ENCODE data around the gene MPIG6B.

- TF ChIP-seq EZH2 (IDR thresholded peaks at IDR 0.05), result no peak
- TF ChIP-seq, protein P1, sequence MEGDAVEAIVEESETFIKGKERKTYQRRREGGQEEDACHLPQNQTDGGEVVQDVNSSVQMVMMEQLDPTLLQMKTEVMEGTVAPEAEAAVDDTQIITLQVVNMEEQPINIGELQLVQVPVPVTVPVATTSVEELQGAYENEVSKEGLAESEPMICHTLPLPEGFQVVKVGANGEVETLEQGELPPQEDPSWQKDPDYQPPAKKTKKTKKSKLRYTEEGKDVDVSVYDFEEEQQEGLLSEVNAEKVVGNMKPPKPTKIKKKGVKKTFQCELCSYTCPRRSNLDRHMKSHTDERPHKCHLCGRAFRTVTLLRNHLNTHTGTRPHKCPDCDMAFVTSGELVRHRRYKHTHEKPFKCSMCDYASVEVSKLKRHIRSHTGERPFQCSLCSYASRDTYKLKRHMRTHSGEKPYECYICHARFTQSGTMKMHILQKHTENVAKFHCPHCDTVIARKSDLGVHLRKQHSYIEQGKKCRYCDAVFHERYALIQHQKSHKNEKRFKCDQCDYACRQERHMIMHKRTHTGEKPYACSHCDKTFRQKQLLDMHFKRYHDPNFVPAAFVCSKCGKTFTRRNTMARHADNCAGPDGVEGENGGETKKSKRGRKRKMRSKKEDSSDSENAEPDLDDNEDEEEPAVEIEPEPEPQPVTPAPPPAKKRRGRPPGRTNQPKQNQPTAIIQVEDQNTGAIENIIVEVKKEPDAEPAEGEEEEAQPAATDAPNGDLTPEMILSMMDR (IDR thresholded peaks at IDR 0.05), result no peak
Observed at GRCh38 chr6:31719001-31719400, 4.2 kb upstream of the MPIG6B start.

Data from neural progenitor cell (in vitro differentiated cells).